Stimulated activated CD8-positive, alpha-beta memory T cell treated with anti-CD3 and anti-CD28 coated beads, Interleukin-2, amount 100 ng/mL, for 48 hours (primary cell): Measurements from ENCODE around the gene IGSF3.
"Not testable (repeated sequence)": the region's sequence is repeated elsewhere in the genome, so short reads cannot be mapped to it uniquely, and the experiment has no call there.

Source experiments
- DNase-seq, 2 donors: peaks; one replicate each; pipeline ENCODE4 v3.0.0-alpha.2; 2020; ENCODE audit warnings: low read depth in 2 of 2

Gene IGSF3

DNA sequence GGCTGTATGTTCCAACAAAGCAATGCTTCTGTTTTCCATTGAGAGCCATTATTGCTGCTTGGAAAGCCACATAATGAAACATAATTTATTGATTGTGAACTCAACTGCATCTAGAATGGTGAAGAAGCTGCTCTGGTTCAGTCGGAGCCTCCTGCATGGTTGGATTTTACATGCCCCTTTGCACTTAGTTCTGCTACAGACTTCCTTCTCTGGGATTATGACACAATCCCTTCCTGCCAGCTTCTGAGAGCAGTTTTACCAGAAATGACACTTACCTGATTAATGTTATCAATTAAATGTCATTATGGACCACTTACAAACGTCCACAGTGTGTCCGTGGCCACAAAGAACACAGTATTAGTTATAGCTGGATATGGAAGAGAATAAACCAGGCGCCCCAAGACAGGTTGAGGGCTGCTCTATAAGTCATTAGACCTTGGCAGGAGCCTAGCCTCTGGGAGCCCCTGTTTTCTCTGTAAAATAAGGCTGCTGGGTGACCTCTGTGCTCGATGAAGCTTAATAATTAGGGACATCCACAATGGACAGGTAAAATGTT, 89.7 kb downstream of the IGSF3 start:
- DNase-seq, result no peak

- DNase-seq, result peak; percentile 14 to 33
These were observed 92.8 kb downstream of the IGSF3 start for GRCh38 chr1:116574581-116575291.

- DNase-seq, result no peak
These were observed 94.0 kb downstream of the IGSF3 start for GRCh38 chr1:116573431-116574095.

- no peak for DNase-seq
These were observed 94.6 kb downstream of the IGSF3 start for GRCh38 chr1:116572771-116573430.

- DNase-seq, result no peak
These were observed 95.4 kb downstream of the IGSF3 start for GRCh38 chr1:116572099-116572498.

GRCh38 chr1:116571215-116571919, 96.2 kb downstream of the IGSF3 start:
- no peak for DNase-seq

DNA sequence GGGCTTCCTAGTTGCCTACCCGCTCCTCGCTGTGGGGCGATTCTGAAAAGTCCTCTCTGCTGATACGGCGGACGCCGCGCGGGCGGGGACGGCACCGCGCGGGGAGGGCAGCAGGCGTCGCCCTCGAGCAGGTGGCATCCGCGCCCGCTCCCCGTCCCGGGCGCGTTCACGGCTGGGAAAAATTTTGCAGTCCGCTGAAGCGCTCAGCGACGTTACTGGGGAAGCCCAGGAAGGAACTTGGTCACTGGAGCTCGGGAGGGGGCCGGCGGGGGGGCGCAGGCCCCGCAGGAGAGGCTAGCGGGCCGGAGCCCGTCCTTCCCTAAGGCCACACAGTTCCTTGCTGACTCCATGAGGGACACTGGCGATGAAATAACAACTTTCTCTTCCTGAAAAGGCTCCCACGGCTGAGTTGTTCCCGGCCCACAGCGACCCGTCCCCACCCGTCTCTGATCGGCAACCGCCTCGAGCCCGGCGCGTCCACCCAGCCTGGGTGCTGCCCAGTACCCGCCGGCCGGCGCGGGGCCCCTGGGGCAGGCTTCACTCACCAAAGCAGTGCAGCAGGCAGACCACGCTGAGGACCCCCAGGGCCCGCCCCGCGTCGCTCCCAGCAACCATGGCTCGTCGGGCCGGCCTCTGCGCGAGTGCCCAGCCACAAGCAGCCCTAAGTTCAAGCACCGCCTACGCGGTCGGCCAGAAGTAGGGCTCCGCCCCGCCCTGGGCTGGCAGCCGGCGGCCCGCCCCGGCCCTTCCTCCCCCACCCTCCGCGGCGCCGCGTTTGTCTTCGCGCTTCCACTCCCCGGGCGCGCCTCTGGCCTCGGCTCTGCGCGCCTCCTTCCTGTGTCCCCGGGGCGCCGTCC, 96.9 kb downstream of the IGSF3 start, which contains the start of gene CD58:
Gene CD58, minus strand, starts transcription at position 669 of the 857 bp plus-strand sequence. Its CDS starts 54 bp downstream, at position 615.
- DNase-seq, result peak; percentile 83 to 90

DNA sequence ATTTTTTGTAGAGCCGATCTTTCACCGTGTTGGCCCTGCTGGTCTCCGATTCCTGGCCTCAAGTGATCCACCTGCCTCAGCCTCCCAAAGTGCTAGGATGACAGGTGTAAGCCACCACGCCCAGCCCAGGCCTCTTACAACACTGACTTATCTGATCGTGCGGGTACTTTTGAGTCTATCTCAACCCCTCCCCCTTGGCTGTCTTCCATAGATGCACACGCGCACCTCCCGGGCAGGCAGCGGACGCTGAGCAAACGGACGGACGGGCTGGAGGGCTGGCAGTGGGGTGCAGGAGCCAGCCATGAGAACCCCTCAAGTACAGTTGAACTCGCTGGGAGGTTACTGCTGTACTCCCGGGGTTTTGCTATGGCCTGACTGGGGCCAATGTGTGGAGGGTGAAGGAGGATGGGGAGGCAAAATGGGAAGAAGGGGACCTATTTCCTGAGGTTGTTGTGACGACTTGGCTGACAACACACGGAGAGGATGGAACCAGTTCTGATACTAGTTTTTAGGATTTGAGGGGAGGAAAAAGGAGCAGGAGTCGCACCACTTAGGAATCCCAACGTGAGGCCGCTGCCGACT, 97.7 kb downstream of the IGSF3 start:
- peak; percentile 12 to 21 for DNase-seq

- no peak for DNase-seq
These were observed 98.2 kb downstream of the IGSF3 start for GRCh38 chr1:116569381-116569670.

DNA sequence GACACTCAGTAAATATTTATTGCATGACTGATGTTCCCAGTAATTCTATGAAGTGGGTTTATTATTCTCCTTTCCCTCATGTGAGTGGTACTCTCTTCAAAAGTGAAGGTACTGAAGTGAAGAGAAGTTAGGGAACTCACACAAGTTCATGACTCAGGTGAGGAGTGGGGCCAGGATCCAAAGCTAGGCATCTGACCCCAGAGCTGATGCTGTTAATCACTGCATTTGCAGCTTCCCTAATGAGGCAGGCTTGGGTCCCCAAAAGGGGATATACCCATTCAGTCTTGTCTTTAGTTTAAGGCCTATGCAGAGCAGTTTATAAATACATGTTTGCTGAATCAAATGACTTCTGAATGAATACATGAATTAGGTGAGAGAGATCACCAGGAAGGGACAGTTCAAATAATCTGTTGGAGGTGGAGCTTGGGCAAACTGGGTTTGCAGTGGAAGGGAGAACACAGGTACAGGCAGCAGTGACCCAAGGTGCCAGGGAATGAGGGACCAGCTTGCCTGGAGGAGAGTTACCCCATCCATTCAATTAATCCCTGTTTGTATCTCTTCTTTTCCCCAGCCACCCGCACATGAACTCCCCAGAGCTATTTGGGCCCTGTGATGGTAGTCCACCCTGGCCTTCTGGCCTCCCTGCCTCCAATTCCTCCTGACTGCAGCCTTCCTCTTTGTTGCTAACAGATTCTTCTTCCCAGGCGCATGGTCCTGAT, 98.7 kb downstream of the IGSF3 start:
- DNase-seq, result no peak

GRCh38 chr1:116567790-116568661, 99.5 kb downstream of the IGSF3 start:
- no peak for DNase-seq

- no peak for DNase-seq
These were observed 102.3 kb downstream of the IGSF3 start for GRCh38 chr1:116565222-116565621.

GRCh38 chr1:116564426-116564825, 103.1 kb downstream of the IGSF3 start:
- DNase-seq, result no peak

GRCh38 chr1:116562465-116562864, 105.1 kb downstream of the IGSF3 start:
- DNase-seq, result not testable (repeated sequence)

- no peak for DNase-seq
These were observed 106.0 kb downstream of the IGSF3 start for GRCh38 chr1:116561563-116561962.

DNA sequence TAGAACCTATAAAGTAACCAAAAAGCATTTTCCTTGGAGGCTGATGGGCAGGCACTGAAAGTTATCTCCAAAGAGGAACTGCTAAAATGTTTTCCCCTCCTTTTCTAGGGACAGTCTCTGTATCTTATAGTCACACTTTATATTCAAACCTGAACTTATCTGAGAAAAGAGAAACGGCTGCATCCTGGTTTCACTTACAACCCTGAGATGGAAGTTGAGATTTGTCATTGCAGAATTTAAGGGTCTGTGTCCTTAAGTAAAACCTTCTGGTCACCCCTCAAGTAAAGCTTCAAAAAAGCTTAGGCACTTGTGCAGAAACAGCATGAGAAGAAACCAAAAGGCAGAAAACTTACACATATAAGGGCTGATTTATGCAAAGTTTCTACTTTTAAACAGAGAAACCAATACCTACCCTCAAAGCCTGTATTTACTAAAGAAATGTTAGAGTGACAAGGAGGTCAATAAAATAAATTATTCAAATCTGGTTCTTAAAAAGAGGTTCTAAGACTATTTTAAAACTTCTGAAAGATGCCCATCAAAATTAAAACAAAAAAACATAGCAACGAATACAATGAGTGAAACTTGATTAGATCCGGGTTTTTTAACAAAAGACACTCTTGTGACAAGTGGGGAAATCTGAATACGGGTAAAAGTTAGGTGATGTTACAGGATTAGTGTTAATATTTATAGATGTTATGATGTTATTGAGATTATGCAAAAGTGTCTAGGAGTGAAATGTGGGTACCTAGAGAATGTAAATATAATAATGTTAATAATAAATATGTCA, 106.6 kb downstream of the IGSF3 start:
- no peak for DNase-seq

DNA sequence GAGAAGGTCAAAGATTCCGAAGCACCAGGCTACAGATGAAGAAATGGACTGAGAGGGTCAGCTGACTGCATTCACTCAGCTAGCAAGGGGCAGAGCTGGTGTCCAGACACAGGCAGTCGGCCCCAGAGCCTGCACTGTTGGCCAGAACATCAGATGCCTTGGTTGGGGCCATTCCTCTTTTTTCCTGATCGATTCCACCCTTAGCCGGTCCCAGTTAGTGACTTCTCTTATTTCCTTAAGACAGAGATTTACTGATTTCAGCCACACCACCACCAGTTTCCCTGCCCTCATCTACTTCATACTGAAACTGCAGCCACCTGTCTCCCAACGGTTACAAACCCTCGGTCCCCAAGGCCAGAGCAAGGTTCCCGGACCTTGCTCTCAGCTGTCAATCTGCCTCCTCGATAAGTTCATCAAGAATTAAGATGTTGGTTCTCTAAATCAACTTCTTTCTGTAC, 108.2 kb downstream of the IGSF3 start:
- no peak for DNase-seq

GRCh38 chr1:116558571-116558970, 109.0 kb downstream of the IGSF3 start:
- DNase-seq, result no peak
